Measurements from ENCODE around the gene KIAA1671. TPM values are rescaled to one million over a fixed set of nuclear protein-coding genes. Genes with fewer than 3 reads are reported as not detected.

KIAA1671 gene
- total and polyA plus RNA-seq, 9 of the 15 experiments (the other 6 are each of a cell fraction or from before 2014, with no cell fraction given): under 0.01 to 0.11 (median 0.02) TPM; not detected in 5

DNA sequence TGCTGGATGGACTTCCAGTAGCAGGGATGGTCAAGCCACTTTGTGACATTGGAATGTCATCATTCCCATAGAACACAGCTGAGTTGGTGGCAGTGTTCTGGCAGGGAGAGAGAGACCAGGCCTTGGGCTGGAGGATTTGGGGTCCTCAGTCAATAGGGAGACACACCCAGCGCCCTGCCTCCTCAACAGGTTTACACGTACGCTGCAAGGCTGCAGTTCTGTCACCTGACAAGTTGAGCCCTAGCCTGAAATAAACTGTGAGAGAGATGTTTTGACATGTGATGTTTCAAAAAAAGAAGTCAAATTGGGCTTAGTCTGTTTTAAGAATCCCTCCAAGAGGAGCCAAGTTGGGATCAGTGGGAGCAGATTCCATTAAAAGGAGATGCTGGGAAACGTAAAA is 204.2 kb downstream of the KIAA1671 start:
- POLR2A ChIA-PET: no interaction called here
- in situ Hi-C loops (cut with MboI): no loop called here
- TF ChIP-seq POLR2H (tag; IDR thresholded peaks at IDR 0.05; ENCODE audit: low read depth): no peak
- no peak for TF ChIP-seq ZNF134 (CRISPR knock-in tag; conservative IDR thresholded peaks at IDR 0.05)
- TF ChIP-seq, protein P1, sequence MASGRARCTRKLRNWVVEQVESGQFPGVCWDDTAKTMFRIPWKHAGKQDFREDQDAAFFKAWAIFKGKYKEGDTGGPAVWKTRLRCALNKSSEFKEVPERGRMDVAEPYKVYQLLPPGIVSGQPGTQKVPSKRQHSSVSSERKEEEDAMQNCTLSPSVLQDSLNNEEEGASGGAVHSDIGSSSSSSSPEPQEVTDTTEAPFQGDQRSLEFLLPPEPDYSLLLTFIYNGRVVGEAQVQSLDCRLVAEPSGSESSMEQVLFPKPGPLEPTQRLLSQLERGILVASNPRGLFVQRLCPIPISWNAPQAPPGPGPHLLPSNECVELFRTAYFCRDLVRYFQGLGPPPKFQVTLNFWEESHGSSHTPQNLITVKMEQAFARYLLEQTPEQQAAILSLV (tag; IDR thresholded peaks at IDR 0.05): no peak
- TF ChIP-seq PTBP1 (IDR thresholded peaks at IDR 0.05; ENCODE audit: low read depth, low read length): no peak
- no peak for TF ChIP-seq UBTF (IDR thresholded peaks at IDR 0.05; ENCODE audit: borderline replicate concordance in 1 of 2, low read depth in 2 of 2, low read length in 2 of 2)
- no peak for TF ChIP-seq HDAC3 (IDR thresholded peaks at IDR 0.05; ENCODE audit: borderline replicate concordance, partially characterized antibody)
- no peak for TF ChIP-seq FOXM1 (IDR thresholded peaks at IDR 0.05; ENCODE audit: low read depth)
- TF ChIP-seq FOXM1 (CRISPR knock-in tag; IDR thresholded peaks at IDR 0.05; ENCODE audit: low read depth): no peak
- TF ChIP-seq, protein P2, sequence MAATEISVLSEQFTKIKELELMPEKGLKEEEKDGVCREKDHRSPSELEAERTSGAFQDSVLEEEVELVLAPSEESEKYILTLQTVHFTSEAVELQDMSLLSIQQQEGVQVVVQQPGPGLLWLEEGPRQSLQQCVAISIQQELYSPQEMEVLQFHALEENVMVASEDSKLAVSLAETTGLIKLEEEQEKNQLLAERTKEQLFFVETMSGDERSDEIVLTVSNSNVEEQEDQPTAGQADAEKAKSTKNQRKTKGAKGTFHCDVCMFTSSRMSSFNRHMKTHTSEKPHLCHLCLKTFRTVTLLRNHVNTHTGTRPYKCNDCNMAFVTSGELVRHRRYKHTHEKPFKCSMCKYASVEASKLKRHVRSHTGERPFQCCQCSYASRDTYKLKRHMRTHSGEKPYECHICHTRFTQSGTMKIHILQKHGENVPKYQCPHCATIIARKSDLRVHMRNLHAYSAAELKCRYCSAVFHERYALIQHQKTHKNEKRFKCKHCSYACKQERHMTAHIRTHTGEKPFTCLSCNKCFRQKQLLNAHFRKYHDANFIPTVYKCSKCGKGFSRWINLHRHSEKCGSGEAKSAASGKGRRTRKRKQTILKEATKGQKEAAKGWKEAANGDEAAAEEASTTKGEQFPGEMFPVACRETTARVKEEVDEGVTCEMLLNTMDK (IDR thresholded peaks at IDR 0.05; ENCODE audit: borderline replicate concordance, insufficient read depth, low read depth, low read length, poor library complexity, severe bottlenecking): no peak
- no peak for TF ChIP-seq SFPQ (IDR thresholded peaks at IDR 0.05; ENCODE audit: low read depth, low read length)
- no peak for TF ChIP-seq PHB2 (IDR thresholded peaks at IDR 0.05; ENCODE audit: low read depth)
- TF ChIP-seq HNRNPLL (IDR thresholded peaks at IDR 0.05; ENCODE audit: low read depth, low read length, poor library complexity, severe bottlenecking): no peak
- no peak for TF ChIP-seq ZNF384 (IDR thresholded peaks at IDR 0.05; ENCODE audit: low read depth, low read length)

More for the DNA sequence above, 204.2 kb downstream of the KIAA1671 start:
- no peak for ATAC-seq
- no peaks in the 10 kb centered on the region for H3K4me1 ChIP-seq (replicated peaks in 1 of 2; ENCODE audit: control insufficient read depth in 2 of 2, insufficient read depth in 2 of 2, low read length in 2 of 2)
- no peaks in the 10 kb centered on the region for H3K79me2 ChIP-seq (ENCODE audit: control insufficient read depth, insufficient read depth, low read length)
- no peak overlapping the region for H3K4me3 ChIP-seq
- DNase-seq (ENCODE audit: extremely low read depth in 1 of 4, low spot score in 3 of 4): no peak
- 5% methylated on average over 4 of the region's 4 CpGs for WGBS (ENCODE audit: insufficient coverage, low coverage, missing lambda C conversion rate)
- FAIRE-seq: no peak
- BruUV-seq (replicated peaks): no TSS peak
- H3K4me2 ChIP-seq (ENCODE audit: insufficient read depth, low read length): no peak overlapping the region
- no peaks in the 10 kb centered on the region; the same call in 1 of the 2 replicates for H4K20me1 ChIP-seq (replicated peaks; ENCODE audit: control insufficient read depth, insufficient read depth, low read length)
- CTCF ChIA-PET (ENCODE audit: low intra/inter-chr PET ratio): no interaction called here
- no peaks in the 10 kb centered on the region for H3K36me3 ChIP-seq (ENCODE audit: control insufficient read depth, insufficient read depth, low read length)
- intact Hi-C loops (cut with micrococcal nuclease): no loop called here
- no peak overlapping the region for H2AFZ ChIP-seq (ENCODE audit: low read depth, low read length)
- no peaks in the 10 kb centered on the region; a peak in 1 of 5 replicates for H3K27me3 ChIP-seq (ENCODE audit: control insufficient read depth in 2 of 2, insufficient read depth in 2 of 2, low read length in 2 of 2)
- no peak overlapping the region for H3K27ac ChIP-seq (ENCODE audit: extremely low read depth, low read depth, low read length)
- no peaks in the 10 kb centered on the region for H3K9me3 ChIP-seq (replicated peaks; ENCODE audit: control insufficient read depth, insufficient read depth, low read depth, low read length)
- H3K9ac ChIP-seq (ENCODE audit: insufficient read depth in 1 of 2, low read depth in 2 of 2, low read length in 2 of 2): no peak overlapping the region
- no peaks in the 10 kb centered on the region for H3K9me1 ChIP-seq (ENCODE audit: control insufficient read depth, insufficient read depth, low read length)
